NCI-H524 (cell line): Measurements from ENCODE around the gene ZNF423.

Experiments used
- DNase-seq, 2 experiments: peaks; one replicate each; lab custom pipeline; 2025; lab: John Stamatoyannopoulos, UW

Gene ZNF423

DNA sequence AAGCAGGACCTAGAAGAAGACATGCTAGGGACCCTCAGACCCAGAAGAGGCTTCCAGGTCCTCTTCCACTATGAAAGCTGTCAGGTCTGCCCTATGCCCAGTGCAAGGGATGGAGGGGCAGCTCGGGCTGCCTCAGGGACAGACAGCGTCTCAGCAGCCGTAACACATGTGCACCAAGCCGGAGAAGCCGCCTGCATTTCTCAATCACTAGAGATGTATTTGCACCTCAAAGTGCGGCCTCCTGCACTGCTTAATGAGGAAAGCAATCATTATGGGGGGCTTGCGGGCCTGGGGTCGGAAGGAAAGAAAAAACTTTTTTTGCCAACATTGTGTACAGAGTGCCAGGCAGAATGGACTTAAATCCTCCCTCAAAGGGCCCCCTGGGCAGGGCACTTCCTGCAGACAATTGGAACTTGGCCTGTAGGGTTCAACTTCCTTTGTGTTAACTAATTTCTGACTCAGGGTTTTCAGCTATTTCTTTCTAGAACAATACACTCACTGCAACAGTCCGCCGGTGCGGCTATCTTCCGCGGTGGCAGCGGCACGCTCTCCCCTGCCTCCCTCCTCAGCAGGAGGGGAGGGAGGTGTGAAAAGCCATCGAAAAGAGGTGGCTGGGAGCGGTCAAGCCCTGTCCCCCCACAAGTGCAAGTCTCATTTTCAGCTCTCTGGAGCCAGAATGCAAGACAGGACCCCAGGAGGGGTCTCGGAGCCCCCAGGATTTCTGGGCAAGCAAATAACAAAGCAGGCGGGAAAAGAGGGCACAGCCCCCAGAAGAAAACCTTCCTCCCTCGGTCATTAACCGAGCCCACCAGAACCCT, 101.2 kb downstream of the ZNF423 start:
- DNase-seq = no peak

DNA sequence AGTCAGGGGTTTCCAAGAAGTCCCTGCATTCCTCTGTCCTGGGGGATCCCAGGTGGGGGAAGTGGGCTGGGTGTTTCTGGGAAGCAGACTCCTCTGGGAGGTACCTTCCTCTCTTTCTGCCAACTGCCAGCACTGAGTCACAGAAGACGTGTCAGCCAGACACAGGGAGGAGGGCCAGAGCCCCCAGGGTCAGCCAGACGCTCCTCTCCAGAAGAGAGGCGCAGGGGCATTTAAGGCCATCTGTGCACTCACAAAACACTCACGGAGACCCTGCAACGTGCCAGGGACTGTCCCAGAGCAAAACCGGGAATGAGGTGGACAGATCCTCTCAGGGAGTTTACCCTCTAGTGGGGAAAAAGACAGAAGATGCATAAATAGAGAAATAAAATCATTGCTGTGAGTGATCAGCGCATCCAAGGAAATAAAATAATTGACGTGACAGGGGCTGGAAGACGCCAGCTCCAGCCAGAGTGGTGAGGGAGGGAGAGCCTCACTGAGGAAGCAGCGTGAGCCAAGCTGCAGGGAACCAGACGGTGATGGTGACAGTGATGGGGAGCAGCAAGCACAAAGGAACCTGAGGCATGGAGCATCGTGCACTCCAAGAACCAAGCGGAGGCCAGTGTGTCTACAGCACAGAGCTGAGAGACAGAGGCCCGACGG, 105.4 kb downstream of the ZNF423 start:
- DNase-seq = peak; percentile 51 to 85

DNA sequence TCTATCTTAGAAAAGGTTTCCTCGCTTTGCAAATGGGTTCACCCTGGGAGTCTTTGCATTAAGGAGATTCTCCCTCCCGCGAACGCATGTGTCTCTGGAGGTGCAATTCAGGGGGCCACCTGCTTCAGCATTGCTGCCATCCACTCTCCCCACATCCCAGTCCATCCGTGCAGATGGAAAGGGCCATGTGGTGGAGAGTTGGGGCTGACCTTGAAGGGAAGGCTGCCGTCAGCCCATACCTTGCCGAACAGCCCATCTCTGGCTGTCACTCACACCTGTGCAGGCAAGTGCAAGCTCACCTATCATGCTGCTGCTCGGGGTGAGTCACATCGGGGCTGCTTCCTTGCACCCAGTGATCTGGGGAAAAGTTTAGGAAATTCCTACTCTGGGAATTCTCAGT, 106.1 kb downstream of the ZNF423 start:
- DNase-seq = peak in 1 of 2 experiments; percentile 40

DNA sequence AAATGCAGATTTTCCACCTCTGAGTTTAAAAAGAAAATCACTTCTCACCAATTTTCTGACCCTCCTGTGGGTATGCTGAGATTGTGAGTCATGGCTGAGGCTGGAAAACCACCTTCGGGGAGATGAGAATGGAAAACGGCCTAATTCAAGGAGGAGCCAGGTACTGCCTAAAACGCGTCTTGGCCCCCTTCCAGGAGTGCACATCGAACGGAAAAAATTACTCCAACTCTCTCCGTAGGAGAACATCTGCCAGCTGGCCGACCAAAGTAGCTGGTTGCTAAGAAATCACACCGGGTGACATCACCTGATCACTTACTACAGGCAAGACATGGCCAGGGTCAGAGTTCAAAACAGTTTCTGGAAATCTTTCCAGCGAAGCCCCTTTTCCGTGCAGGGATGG, 107.6 kb downstream of the ZNF423 start:
- DNase-seq = peak; percentile 72 to 88

DNA sequence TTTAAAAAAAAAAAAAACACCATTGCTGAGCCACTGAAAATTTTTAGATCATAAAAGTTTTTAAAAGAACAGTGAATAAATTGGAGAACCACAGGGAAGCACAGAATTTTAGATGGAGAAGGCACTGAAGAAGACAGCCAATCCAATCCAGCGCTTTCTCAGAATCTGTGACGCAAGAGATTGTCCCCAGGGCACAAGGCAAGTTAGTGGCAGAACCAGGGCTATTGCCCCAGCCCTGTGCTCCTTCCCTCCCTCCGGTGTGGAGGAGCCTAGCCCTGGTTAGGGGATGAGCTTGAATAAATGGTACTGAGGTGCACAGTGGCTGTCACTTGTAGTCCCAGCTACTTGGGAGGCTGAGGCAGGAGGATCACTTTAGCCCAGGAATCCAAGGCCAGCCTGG, 108.3 kb downstream of the ZNF423 start:
- DNase-seq = no peak

DNA sequence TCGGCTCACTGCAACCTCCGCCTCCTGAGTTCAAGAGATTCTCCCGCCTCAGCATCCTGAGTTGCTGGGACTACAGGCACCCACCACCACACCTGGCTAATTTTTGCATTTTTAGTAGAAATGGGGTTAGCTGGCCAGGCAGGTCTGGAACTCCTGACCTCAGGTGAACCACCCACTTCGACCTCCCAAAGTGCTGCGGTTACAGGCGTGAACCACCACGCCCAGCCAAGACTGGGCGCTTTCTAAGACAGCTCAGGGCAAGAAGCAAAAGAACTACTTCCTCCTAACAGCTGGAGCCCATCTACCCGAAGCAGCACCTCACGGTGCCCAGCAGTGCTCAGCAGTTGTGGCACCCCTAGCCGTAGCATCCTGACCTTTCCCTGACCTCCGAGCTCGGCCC, 109.4 kb downstream of the ZNF423 start:
- DNase-seq = no peak

DNA sequence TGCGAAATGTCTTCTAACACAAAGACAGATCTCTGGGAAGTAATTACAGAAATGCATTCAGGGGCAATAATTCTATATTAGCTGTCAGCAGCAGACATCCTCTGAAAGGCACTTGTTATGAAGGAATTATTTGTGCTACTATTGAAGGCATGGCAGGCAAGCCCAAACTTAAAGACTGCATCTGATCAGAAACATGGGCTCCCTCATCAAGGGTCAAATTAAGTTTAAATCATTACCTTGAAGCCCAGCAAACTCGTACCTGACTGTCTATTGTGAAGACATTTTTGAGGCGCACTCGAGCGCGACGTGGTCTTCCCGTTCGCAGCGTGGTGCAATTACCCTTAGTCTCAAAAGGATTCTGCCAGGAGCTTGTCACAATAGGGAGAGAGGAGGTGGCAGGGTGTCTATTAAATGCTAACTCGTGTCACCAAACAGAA, 110.6 kb downstream of the ZNF423 start:
- no peak for DNase-seq

DNA sequence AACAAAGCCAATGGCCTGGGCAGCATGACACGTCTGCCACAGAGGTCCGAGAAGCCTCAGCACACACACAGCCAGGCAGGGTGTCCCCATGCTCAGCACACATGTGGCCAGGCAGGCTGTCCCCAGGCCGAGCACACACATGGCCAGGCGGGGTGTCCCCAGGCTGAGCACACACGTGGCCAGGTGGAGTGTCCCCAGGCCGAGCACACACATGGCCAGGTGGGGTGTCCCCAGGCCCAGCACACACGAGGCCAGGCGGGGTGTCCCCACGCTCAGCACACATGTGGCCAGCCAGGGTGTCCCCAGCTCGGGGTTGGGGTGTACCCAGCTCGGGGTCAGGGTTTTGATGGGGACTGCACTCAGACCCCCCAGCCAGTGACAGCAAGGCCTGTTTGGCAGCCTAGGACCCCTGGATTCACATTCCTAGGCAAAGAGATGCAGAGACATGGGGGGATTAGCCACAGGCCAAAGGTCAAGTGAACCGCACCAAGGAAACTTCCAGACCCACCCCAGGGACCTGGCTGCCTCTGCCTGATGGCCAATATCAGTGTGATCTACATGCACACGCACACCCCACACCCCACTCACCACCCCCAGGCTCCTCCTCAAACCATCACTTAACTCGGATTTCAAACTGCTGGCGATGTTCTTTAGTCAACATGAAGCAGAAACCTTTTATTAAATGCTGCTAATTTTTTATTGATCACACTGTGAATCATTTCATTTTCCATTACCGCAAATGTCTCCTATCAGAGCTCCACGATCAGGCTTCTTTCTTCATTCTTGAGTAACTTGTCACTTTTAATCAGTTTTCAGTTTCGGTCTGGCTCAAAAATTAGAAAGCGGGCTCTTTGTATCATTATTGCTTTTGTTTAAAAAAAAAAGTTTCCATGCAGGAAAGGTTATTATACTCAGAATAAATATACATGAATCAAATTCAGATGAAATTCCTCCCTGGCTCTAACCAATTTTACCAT, 111.4 kb downstream of the ZNF423 start:
- no peak for DNase-seq

DNA sequence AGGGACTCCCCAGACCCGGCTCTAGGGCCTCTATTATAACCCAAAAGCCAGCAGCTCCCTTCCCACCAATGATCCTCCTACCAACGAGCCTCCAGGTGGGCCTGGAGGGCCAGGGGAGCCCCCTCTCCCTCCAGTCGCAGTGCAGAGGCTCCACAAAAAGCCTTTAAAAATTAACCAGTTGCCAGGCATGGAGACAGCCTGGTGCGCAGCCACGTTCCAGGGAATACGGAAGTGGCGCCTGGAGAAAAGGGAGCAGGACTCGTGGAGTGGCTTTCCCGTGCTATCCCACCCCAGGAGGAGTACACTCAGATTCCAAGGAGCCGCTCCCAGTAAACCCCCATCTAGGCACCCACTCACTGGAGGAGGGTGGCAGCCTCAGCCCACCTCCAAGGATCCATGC, 112.3 kb downstream of the ZNF423 start:
- DNase-seq = no peak

DNA sequence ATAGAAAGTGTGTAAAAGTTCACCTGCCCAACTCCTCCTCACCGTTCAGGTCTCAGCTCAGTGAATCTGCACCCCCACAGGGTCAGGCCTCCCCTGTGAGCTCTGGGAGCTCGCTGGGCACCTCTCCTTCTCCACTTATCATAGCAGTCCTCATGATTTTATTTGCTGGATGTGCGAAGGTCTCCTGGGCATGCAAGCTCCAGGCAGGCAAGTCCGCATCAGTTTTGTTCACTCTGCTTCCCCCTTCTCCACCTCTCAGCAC, 112.8 kb downstream of the ZNF423 start:
- DNase-seq = no peak

DNA sequence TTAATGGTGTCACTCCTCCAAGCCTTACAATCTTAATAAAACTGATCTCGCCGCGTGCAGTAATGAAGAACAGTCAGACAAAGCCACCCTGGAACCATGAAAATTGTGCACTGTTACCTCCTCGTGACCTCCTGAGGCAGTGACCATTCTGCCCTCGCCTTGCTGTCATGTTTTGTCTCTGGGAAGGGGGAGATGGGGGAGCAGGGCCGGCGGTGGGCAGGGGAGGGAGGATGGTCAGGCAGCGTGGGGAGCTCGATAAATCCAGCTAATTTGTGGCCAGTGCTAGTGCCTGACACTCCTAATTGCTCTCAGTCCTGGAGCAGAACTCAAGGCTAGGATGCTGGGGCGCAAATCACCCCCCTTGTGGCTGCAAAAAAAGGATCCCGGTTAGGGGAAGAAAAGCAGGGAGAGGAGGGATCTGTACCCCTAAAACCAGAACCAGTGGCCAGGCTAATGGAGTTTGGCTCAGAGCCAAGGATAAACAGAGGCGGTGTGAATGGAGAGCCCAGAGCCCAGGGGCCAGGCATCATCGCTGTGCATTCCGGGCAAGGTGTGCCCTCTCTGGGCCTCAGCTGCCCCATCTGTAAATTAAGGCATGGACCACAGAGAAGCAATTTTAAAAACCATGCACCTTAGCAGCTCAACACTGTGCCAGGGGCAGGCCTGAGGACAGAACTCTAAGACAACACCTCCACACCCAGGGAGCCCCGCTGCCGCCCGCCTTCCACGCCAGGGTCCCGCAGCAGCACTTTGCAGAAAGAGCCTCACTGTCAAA, 113.3 kb downstream of the ZNF423 start:
- no peak for DNase-seq

DNA sequence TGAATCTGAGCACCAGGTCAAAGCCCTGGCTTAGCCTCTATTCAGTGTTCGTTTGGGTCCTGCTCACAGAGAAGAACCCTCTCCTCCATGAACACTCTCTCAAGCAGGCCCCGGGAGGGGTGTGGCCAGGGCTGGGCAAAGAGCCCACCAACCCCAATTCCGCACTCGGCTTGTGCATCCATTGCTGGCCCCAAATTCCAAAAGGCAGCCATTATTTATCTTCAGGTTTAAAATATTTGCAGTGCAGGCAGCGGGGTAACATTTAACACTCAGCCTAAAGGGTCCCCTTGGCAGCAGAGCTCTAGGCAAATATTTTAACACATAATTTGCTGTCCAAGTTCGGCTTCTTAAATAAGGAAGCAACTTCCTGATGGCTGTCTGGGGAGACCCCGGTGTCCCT, 115.7 kb downstream of the ZNF423 start:
- no peak for DNase-seq

DNA sequence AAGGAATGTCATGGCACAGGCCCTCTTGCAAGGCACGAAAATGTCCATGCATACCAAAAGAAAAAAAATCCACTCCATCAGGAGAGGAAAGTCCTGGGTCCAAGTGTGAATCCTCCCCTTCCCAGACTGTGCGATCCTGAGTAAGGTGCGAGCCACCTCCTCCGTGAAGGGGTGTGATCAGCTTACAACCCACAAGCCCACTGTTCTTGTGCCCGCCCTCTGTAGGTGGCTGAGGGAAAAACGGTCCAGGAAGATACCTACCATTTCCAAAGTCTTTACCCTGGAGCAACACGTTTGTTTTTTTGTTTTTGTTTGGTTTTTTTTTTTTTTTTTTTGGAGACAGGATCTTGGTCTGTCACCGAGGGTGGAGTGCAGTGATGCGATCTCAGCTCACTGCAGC, 116.5 kb downstream of the ZNF423 start:
- peak; percentile 22 to 54 for DNase-seq

DNA sequence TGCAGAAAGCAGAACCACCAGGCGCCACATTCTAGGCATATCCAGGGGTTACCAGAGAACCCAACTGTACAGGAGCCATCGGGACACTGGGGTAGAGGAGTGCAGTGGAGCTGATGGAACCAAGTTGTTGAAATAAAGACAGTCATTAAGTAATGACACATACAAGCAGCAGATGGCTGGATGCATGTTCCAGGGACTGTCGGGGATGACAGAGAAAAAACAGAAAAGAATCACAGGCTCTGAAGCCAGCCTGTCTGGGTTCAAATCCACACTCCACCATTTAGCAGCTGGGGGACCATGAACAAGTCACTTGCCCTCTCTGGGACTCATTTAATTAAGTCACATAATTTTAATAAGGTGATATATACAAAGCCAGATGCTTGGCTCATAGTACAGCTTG, 117.1 kb downstream of the ZNF423 start:
- DNase-seq = peak in 1 of 2 experiments; percentile 42

DNA sequence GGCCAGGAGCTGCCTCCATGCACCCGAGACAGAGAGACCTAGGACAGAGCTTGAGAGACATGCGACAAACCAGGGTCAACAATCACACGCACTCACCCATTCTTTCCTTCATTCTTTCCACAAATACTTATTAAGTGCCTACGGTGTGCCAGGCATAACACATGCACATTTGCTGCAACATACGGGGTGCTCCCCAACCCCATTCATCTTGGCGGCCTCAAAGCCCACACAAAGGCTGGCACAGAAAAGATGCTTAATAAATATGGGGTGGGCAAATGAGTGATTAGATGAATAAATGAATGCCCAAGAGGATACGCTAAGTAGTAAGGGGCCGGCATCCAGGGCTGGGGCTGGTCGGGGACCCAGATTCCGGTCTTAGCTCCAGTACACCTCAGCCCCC, 117.9 kb downstream of the ZNF423 start:
- no peak for DNase-seq

DNA sequence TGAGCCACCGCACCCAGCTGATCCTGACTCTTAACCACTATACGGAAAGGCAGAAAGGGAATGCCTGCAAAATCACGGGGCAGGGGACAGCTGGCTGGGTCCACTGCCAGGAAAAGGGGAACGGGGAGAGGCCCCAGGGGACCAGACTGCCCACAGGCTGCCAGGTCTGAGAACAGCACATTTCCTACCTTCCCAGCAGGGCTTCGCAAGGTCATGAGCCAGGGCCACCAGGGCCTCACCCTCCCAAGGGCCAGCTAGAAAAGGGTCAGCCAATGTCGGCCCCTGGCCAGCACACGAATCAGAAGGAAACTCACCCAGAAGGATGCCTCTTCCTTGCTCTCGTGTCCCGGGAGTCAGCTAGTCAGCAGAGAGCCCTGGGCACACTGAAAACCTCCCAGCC, 118.4 kb downstream of the ZNF423 start:
- peak in 1 of 2 experiments; percentile 46 for DNase-seq

DNA sequence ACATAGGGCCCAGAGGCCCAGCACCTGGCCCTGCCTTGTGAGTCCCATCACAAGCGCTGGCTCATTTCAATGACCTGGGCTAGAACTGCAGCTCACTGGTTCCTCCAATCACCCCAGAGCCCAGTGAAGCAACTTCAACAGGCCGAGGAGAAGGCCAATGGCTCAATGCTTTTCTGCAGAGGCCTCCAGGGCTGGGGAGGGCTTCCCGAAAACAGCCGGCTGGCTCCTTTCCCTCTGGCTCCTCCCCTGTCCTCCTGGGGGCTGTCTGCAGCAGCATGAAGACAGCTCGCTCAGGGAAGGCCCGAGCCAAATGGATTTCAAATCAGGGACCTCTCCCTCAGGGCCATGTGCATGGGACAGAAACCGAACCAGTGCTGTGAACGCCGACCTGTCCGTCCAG, 121.6 kb downstream of the ZNF423 start:
- DNase-seq = no peak

DNA sequence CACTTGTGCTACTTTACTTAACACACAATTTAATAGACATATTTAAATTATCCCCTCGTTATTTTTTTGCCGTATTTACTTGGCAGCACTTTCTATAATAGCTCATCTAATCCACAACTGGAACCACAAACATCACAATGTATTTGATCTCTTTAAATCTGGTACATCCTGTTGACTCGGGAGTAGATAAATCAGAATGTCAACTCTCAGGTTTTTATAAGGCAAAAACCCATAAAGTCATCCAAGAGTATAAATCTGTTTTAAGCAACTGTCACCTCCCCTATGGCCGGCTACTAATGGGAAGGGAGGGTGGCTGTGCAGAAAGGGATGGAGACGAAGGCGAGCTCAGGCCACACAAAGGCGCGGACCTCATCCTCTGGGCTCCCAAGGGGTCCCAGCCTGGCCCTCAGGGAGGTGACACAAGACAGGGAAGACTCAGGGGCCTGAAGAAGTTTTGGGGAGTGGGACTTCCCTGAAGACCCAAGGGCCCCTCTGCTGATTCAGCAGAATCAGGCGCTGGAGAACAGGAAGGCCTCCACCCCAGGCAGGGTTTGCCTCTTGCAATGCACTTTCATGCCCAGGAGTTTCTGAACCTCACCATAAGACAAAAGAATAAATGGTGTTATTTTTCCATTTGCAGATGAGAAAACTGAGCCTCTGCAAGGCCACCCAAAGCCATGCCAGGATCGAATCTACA, 122.5 kb downstream of the ZNF423 start:
- DNase-seq = no peak

DNA sequence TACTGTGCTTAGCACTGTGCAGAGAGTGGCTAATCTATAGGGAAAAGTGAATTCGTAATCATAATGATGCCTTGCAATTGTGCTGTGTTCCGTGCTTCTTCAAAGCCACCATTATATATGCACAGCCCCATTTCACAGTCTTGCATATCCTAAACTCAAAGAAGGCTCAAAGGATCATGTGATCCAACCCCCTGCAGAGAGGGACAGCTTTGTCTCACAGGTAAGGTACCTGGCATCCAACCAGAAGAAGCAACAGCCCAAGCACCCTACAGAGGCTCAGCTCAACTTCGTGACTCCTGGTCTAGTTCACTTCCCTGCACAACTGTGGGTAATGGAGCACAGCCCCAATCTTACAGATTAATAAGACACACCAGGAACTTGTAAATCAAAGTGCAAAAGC, 124.0 kb downstream of the ZNF423 start:
- DNase-seq = no peak

DNA sequence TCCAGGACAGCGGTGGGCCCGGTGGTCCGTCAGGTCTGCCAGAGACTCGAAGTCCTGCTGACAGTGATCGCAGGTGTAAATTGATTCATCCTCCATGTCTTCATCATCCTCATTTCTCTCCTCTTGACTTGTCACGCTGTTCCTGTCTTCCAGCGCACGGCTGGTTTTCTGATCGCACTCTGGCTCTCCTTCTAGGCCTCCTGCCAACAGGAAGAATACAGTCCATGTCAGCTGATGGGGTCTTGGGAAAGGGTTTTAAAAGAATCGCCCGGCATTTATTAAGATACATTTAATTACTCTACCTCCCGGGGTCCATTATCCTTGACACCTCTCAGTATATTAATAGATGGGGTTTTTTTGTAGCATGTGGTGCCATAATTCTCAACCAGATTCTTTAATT, 125.1 kb downstream of the ZNF423 start:
- peak in 1 of 2 experiments; percentile 75 for DNase-seq

DNA sequence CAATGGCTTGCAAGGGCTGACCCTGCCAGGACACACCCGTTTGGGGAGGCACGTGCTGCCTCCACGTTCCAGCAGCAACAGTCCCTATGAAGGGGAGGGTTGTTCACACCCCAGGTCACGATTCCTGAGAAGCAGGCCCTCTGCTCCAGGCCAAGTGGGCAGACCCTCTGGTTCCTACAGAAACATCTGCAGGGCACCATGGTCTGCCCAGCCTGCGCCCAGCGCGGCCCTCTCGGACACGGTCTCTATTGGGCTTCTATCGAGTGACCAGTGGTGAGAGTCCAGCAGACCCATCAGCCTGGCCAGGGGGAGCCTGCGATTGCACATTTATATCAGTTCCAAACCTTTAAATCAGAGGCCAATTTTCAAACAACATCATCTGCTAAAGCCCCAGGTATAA, 128.3 kb downstream of the ZNF423 start:
- DNase-seq = no peak
